T follicular helper cell (primary cell): ENCODE results near the gene CTCFL.
"Not testable (repeated sequence)": the region's sequence is repeated elsewhere in the genome, so short reads cannot be mapped to it uniquely, and the experiment has no call there.

Experiments
- DNase-seq: peaks from one replicate; pipeline ENCODE4 v3.0.0-alpha.2; 2020; ENCODE audit warnings: low read depth

Gene CTCFL

DNA sequence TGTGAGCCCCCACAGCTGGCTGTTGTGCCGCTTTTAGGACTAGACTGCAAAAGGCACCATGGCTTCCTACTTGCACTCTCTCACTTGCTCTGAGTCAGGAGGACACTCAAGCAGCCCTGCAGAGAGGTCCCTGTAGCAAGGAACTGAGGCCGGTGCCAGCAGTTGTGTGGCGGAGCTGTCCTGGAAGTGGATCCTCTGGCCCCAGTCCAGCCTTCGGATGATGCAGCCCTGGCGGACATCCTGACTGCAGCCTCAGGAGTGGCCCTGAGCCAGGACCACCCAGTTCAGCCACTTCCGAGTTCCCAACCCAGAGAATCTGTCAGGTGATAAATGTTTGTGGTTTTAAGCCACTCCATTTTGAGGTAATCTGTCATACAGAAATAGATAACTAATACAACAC is 17.5 kb downstream of the CTCFL start:
- DNase-seq: no peak

DNA sequence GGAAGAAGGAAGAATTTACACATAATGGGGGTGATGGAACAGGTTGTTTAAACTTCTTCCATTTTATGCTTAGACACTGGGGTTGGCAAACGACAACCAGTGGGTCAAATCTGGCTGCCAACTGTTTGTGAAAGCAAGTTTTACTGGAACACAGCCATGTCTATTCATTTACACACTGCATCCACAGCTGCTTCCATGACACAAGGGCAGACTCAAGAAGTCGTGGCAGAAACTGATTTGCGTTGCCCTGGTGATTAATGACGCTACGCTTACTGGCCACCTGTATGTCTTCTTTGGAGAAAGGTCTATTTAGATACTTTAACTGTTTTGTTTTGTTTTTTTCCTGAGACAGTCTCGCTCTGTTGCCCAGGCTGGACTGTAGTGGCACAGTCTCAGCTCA is 19.0 kb downstream of the CTCFL start:
- no peak for DNase-seq

DNA sequence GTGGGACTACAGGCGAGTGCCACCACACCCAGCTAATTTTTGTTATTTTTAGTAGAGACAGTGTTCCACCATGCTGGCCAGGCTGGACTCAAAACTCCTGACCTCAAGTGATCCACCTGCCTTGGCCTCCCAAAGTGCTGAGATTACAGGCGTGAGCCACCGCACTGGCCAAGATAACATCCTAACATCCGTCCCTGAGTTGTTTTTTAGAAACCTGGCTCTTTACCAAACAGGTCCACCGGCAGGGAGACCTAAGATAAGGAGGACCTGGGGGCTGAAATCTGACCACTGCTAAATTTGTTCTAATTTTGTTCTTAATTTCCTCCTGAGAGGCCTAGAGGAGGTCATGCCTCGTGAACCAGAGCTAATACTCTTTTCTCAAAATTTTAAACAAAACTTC is 20.5 kb downstream of the CTCFL start:
- DNase-seq: no peak

DNA sequence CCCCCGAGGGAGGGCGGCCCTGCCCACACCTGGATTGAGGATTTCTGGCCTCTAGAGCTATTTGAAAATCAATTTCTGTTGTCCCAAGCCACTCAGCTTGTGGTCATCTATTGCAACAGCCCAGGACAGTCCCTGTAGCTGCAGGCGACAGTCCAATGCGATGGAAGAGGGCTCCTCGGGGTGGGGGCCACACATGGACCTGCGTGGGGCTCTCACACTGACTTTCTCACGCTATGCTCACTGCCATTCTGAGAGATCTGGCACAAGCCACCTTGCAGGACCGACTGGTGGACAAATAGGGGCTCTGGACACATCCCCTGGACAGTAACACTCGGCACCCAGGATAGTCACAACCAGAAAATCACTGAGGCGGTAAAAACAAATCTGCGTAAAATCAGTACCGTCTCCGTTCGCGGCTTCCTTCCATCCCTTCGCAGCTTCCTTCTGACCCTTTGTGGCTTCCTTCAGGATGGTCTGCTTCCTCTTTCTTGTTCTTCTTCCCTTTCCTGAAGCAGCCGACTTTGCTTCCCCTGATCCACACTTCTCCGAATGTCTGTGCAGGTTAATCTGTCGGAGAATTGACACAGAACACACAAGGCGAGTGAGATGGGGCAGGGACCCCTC is 21.8 kb downstream of the CTCFL start:
- DNase-seq: no peak

DNA sequence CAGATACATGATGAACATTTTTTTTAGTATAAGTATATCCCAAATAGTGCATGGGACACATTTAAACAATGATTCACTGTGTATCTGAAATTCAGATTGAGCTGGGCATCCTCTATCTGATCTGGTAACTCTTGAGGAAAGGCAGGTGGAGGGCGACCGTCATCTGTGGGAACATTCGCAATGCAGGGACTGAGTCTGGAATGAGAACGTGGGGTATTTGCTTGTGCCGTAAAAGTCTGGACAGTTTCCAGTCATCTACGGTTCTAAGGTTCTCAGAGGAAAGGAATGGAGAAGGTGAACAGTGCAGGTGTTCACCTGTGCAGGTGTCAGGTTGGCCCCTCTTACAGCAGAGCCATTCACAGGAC is 22.6 kb downstream of the CTCFL start:
- no peak for DNase-seq

DNA sequence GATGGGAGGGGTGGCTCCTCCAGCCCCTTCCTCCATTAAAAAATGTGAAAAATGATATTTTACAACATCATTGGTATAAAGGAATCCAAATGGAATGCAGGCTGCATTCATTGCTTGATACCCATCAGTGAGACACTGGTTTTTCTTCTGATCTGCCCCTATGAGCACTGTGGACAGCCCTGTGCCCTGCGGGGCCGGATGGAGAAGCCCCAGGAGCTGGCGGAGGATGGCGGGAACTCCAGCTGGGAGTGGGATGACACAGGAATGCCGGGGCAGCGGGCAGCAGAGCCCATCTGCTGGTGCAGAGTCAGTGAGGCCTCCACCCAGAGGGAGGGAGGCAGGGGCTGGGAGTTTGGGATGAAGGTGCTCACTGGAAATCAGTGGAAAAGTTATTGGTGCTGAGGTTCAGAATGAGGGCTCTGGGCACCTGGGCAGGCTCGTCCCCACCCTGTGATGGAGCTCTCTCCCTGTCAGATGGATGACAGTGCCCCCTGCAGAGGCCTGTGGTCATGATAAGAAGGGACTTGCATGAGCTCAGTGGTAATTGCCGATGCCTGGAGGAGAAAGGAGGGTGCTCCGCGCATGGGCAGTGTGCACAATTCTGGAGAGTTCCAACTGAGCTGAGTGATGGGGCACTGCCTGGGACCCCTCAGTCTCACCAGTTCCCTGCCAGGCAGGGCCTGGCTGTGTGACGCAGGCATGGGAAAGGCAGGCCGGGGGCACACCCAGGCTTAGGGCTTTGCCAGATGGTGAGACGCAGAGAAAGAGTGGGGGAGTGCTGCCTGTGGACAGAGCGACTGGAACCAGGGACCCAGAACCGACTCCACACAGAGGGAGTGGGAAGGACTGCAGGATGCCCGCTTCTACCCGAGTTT is 23.2 kb downstream of the CTCFL start:
- DNase-seq: no peak

DNA sequence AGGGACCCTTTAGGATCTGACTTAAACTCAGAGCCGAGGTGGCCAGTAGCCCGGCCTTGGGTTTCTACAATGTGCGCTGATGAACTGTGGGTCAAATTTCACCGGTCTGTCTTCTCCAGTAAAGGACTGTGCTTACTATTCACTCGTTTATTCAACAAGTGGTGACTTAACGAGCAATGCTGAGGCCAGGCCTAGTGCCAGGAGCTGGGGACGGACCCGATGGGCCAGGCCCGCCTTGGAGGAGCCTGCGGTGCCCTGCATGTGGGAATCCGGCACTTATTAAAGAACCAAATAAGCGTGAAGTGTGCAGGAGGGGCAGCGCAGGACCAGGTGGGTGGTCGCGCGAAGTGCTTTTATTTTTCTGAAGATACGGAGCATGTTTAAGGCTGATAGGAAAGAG is 24.0 kb downstream of the CTCFL start:
- no peak for DNase-seq

DNA sequence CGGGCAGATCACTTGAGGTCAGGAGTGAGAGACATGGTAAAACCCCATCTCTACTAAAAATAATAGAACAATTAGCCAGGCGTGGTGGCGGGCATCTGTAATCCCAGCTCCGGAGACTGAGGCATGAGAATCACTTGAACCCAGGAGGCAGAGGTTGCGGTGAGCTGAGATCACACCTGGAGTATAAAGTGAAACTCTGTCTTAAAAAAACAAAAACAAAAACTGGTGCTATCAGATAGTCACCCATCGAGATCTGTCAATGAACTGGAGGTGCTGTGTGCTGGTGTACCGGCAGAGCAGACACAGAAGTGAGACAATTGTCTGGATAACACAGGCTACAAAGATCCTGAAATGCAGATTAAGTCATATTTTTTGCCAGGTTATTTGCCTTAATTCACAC is 24.7 kb downstream of the CTCFL start:
- DNase-seq: no peak

DNA sequence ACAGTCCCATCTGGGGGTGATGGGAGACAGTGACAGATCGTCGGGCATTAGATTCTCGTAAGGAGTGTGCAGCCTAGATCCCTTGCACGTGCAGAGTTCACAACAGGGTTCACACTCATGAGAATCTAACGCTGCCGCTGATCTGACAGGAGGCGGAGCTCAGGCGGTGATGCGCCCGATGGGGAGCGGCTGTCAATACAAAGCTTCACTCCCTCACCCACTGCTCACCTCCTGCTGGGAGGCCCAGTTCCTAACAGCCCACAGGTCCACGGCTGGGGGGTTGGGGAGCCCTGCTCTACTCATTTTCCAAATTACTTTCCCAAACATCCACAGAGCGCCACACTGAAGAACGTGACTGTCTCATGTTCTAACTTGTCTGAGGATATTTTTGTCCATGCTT is 25.3 kb downstream of the CTCFL start:
- DNase-seq: no peak

DNA sequence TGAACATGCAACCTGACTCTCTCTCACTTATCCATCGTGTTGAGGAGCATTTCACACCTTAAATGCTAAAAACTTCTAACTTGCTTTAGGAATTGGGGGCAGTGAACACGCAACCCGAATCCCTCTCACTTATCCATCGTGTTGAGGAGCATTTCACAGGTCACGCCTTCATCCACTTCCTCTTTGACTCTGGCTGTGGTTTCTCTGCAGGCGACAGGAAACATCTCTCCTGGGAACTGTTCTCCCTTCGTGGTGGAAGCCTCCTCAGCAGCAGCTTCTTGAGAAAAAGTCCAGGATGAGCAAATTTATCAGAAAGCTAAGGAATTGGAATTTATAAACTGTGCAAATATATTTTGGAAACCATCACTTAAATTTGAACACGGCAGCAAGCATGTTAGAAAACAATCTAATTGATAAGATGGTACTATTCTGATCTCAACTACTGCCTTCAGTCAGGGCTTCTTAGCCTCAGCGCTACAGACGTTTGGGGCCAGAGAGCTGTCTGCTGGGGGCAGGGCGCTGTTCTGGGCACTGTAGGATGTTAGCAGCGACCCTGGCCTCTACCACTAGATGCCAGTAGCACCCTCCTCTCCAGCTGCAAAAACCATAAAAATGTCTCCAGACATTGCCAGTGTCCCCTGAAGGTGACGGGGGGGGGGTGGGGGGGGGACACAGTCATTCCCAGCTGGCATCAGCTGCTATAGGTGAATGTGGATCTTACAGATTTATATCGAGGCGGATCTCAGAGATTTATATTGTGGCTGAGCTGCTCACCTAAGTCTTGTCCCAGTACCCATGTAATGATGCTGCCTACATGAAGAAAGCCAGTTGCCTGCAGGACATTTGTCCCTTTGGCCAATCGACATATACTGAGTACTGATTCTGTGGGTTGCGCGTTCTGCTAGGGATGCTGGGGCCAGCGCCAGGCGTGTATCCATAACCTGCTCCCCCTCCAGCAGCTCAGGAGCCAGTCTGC is 26.2 kb downstream of the CTCFL start:
- DNase-seq: no peak

DNA sequence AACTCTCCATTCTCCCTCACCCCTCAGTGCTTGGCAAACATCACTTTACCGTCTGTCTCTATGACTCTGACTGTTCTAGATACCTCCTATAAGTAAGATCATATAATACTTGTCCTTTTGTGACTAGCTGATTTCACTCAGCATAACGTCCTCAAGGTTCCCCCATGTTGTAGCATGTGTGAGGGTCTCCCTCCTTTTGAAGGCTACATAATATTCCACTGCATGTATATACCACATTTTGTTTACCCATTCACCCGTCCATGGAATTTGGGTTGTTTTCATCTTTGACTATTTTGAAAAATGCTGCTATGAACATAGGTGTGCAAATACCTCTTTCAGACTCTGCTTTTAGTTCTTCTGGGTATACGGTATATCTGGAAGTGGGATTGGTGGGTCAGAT is 28.3 kb downstream of the CTCFL start:
- DNase-seq: no peak

DNA sequence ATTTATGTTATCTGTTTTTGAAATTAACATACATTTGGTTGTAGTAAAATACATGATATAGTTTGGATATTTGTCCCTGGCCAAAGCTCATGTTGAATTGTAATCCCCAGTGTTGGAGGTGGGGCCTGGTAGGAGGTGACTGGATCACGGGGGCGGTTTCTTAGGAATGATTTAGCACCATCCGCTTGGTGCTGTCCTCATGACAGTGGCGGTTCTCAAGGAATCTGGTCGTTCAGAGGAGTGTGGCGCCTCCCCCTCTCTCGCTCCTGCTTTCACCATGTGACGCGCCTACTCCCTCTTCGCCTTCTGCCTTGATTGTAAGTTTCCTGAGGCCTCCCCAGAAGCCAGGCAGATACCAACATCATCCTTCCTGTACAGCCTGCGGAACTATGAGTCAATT is 29.0 kb downstream of the CTCFL start:
- no peak for DNase-seq

DNA sequence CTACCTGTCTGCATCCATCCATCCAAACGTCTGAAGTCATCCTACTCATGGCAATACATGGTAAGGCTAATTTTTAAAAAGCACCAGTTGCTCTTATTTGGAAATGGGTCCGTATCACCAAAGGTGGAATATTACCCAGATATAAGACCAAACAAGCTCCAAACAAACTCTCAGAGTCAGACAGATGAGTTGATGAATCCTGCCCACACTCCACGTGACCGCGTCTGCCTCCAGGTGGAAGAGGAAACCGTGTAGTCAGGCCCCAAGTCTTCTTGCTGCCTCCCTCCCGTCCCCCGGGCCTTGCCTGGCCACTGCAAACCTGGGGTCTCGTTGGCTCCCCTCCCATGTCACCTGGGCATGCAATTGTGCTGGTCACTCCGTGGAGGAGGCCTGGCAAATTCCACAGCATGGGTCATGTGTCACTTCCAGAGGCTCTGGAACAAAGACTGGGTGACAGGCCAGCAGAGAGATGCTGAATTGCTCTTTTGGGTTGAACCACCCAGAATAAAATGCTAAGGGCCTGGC is 31.8 kb downstream of the CTCFL start:
- DNase-seq: no peak

DNA sequence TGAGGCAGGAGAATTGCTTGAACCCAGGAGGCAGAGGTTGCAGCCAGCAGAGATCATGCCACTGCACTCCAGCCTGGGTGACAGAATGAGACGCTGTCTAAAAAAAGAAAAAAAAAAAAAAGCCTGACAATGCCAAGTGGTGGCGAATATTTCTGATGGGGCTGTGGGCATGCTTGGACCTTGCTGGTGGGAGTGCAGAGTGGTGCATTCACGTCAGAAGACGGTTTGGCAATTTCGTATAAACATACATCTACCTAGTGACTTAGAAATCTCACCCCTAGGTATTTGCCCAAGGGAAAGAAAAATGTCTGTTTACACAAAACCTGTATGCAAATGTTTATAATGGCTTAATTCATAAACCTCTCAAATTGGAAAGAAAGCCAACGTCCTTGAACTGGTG is 33.6 kb downstream of the CTCFL start:
- no peak for DNase-seq

DNA sequence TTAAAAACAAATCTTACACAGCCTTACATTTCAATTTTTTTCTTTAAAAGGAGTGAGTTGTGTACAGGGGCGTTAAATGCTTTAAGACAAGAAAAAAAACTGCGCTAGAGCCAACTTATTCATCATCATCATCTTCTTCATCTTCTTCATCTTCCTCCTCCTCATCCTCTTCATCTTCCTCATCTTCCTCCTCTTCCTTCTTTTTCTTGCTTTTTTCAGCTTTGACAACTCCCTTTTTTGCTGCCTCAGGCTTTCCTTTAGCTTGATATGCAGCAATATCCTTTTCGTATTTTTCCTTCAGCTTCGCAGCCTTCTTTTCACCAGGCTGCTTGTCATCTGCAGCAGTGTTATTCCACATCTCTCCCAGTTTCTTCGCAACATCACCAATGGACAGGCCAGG is 36.7 kb downstream of the CTCFL start:
- not testable (repeated sequence) for DNase-seq

DNA sequence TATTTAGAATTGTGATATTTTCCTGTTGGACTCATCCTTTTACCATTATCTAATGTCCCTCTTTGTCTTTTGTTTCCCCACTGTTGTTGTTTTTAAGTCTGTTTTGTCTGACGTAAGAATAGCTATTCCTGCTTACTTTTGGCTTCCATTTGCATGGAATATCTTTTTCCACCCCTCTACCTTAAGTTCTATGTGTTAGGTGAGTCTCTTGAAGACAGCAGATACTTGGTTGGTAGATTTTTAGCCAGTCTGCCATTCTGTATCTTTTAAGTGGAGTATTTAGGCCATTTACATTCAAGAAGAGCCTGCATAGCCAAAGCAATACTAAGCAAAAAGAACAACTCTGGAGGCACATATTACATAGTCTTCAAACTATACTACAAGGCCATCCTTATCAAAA is 39.2 kb downstream of the CTCFL start:
- no peak for DNase-seq

DNA sequence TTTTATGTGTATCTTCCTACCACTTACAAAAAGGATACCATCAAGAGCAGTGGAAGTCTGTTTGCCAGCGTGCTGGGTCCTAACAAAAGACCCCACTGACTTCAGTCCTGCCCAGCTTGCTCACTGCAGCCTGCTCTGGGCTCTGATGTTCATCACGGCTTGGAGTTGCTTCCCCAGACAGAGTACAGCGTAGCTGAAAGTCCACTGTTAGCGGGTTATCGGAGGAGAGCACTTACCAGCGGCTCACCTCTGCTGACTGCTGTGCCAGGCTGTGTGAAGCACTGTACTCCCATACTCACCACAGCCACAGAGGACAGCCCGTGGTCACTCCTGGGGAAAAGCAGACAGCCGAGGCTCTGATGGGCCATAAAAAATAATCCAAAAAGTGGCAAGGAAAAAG is 40.2 kb downstream of the CTCFL start:
- no peak for DNase-seq

DNA sequence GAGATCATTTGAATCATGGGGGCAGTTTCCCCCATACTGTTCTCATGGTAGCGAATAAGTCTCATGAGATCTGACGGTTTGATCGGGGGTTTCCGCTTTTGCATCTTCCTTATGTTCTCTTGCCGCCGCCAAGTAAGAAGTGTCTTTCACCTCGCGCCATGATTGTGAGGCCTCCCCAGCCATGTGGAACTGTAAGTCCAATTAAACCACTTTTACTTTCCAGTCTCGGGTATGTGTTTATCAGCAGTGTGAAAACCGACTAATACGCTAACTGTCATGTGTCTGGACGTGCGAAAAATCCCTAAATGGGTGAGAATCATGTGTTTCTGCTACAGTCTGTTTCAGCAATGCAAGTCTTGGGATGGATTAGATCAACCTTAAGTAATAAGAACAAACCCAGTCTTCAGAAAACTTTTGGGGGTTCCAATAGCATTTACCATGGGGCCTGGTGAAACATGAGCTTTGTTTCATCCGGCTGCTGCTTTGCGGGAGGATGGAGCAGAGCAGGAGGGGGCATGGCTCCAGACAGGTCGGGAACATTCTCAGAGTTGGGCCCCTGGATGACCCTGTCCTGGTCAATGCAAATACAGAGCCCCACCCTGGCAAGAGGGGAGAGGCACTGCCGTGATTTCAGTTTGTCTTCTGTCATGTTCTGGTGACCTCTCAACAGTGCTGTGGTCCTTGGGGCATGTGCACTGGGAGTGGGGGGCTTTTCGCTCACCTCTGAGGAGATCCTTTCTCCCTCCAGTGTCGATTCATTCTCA is 41.5 kb downstream of the CTCFL start:
- DNase-seq: no peak

DNA sequence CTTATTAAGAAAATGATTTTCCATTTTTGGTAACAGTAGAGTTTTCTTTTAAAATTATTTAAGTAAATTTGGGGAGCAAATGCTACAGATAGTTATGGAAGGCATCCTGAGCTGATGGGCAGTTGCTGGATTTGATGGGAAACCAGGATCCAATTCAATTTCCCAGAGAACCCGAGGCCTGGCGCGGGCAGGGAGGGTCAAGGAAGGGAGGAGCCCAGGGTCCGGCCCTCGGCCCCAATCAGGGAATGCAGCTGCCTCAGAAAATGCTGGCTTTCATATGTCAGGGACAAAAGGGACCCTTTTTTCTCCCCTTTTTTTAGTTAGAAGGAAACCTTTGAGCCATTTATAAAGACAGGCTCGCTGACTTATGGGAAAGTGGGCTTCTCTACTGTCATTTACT is 42.1 kb downstream of the CTCFL start:
- no peak for DNase-seq

DNA sequence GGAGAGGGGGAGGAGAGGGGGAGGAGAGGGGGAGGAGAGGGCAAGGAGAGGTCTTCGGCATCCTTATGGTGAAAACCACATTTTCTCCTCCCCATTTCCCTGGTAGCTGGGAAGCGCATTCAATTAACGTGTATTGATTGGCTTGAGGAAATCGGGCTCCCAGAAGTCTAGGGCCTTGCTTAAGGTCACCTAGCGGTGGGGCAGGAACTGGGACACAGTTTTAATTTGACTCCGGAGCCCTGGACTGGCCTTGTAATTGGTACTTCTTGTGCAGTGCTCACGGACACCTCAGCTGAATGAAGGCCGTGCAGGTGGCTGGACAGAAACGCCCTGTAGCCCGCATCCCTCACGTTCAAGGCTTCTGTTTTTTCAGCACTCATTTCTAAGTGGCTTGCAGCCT is 42.8 kb downstream of the CTCFL start:
- no peak for DNase-seq

DNA sequence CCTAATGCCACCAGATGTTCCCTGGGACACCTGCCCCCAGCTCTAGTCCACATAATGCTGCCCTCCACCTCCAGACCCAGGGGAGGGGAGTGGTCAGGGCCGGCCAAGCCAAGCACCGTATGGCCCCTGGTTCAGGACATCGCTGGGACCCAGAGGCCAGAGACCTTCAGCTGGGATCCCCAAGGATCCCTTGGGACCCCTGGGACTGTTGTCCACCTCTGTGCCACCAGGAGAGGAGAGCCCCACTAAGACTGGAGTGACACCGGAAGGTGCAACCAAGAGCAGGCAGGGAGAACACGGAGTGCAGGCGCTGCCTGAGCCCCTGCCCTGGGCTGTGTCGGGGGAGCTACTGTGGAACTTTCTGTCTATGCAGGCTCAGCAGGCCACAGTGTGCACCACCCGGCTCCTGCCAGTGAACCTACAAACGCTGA is 43.6 kb downstream of the CTCFL start:
- no peak for DNase-seq
